ENCODE results near the gene SLC35G4.
"Not testable (repeated sequence)": the region's sequence is repeated elsewhere in the genome, so short reads cannot be mapped to it uniquely, and the experiment has no call there.

The SLC35G4 gene

GRCh38 chr18:11587846-11588245, 21.6 kb upstream of the SLC35G4 start:
- Histone ChIP-seq H3K9me3 (ENCODE audit: insufficient read depth, low read length) (no peaks in the 10 kb centered on the region), H4K20me1 (ENCODE audit: insufficient read depth, low read length) (no peaks in the 10 kb centered on the region), H3K79me2 (ENCODE audit: low read length) (no peaks in the 10 kb centered on the region), H3K9ac (ENCODE audit: low read length) (no peak overlapping the region), H3K4me1 (ENCODE audit: low read length) (no peaks in the 10 kb centered on the region), H3K4me2 (ENCODE audit: low read length) (no peak overlapping the region), H3K4me3 (ENCODE audit: low read length) (no peak overlapping the region), H3K27me3 (ENCODE audit: low read depth, low read length) (peaks cover 20% of the 10 kb centered on the region; the same call in 1 of the 2 replicates), H2AFZ (ENCODE audit: low read depth, low read length) (no peak overlapping the region), H3K27ac (ENCODE audit: low read length) (no peak overlapping the region), H3K36me3 (replicated peaks; ENCODE audit: low read depth, low read length) (no peaks in the 10 kb centered on the region)
- TF ChIP-seq, protein P1, sequence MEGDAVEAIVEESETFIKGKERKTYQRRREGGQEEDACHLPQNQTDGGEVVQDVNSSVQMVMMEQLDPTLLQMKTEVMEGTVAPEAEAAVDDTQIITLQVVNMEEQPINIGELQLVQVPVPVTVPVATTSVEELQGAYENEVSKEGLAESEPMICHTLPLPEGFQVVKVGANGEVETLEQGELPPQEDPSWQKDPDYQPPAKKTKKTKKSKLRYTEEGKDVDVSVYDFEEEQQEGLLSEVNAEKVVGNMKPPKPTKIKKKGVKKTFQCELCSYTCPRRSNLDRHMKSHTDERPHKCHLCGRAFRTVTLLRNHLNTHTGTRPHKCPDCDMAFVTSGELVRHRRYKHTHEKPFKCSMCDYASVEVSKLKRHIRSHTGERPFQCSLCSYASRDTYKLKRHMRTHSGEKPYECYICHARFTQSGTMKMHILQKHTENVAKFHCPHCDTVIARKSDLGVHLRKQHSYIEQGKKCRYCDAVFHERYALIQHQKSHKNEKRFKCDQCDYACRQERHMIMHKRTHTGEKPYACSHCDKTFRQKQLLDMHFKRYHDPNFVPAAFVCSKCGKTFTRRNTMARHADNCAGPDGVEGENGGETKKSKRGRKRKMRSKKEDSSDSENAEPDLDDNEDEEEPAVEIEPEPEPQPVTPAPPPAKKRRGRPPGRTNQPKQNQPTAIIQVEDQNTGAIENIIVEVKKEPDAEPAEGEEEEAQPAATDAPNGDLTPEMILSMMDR (IDR thresholded peaks at IDR 0.05; ENCODE audit: low read depth, low read length): no peak
- TF ChIP-seq EZH2phosphoT487 (IDR thresholded peaks at IDR 0.05; ENCODE audit: low read depth): no peak

- peaks cover 27% of the 10 kb centered on the region; the same call in 1 of the 2 replicates for H3K27me3 ChIP-seq (ENCODE audit: low read depth, low read length)
- no peaks in the 10 kb centered on the region for H3K9me3 ChIP-seq (ENCODE audit: insufficient read depth, low read length)
- H3K9ac ChIP-seq (ENCODE audit: low read length): no peak overlapping the region
- no peak overlapping the region for H2AFZ ChIP-seq (ENCODE audit: low read depth, low read length)
- TF ChIP-seq EZH2phosphoT487 (IDR thresholded peaks at IDR 0.05; ENCODE audit: low read depth): no peak
- TF ChIP-seq, protein P1 (IDR thresholded peaks at IDR 0.05; ENCODE audit: low read depth, low read length): no peak
- no peaks in the 10 kb centered on the region for H3K79me2 ChIP-seq (ENCODE audit: low read length)
- no peaks in the 10 kb centered on the region for H4K20me1 ChIP-seq (ENCODE audit: insufficient read depth, low read length)
- no peak overlapping the region for H3K27ac ChIP-seq (ENCODE audit: low read length)
- no peak overlapping the region for H3K4me3 ChIP-seq (ENCODE audit: low read length)
- H3K36me3 ChIP-seq (replicated peaks; ENCODE audit: low read depth, low read length): no peaks in the 10 kb centered on the region
- H3K4me2 ChIP-seq (ENCODE audit: low read length): no peak overlapping the region
- H3K4me1 ChIP-seq (ENCODE audit: low read length): no peaks in the 10 kb centered on the region
Observed at GRCh38 chr18:11591957-11592356, 17.4 kb upstream of the SLC35G4 start.

GRCh38 chr18:11600321-11600720, 9.1 kb upstream of the SLC35G4 start:
- Histone ChIP-seq H3K79me2 (ENCODE audit: low read length) (no peaks in the 10 kb centered on the region), H3K4me3 (ENCODE audit: low read length) (no peak overlapping the region), H3K36me3 (replicated peaks; ENCODE audit: low read depth, low read length) (no peaks in the 10 kb centered on the region), H4K20me1 (ENCODE audit: insufficient read depth, low read length) (no peaks in the 10 kb centered on the region), H3K4me2 (ENCODE audit: low read length) (no peak overlapping the region), H3K27me3 (ENCODE audit: low read depth, low read length) (no peaks in the 10 kb centered on the region), H3K9me3 (ENCODE audit: insufficient read depth, low read length) (no peaks in the 10 kb centered on the region), H3K4me1 (ENCODE audit: low read length) (no peaks in the 10 kb centered on the region), H3K9ac (ENCODE audit: low read length) (no peak overlapping the region), H2AFZ (ENCODE audit: low read depth, low read length) (no peak overlapping the region), H3K27ac (ENCODE audit: low read length) (no peak overlapping the region)
- TF ChIP-seq, protein P1 (IDR thresholded peaks at IDR 0.05; ENCODE audit: low read depth, low read length): no peak
- no peak for TF ChIP-seq EZH2phosphoT487 (IDR thresholded peaks at IDR 0.05; ENCODE audit: low read depth)

GRCh38 chr18:11607906-11608305, 1.5 kb upstream of the SLC35G4 start:
- no peak overlapping the region for H2AFZ ChIP-seq (ENCODE audit: low read depth, low read length)
- no peak for TF ChIP-seq EZH2phosphoT487 (IDR thresholded peaks at IDR 0.05; ENCODE audit: low read depth)
- TF ChIP-seq, protein P1 (IDR thresholded peaks at IDR 0.05; ENCODE audit: low read depth, low read length): no peak
- no peak overlapping the region for H3K9ac ChIP-seq (ENCODE audit: low read length)
- H3K9me3 ChIP-seq (ENCODE audit: insufficient read depth, low read length): no peaks in the 10 kb centered on the region
- H3K79me2 ChIP-seq (ENCODE audit: low read length): no peaks in the 10 kb centered on the region
- no peaks in the 10 kb centered on the region for H3K4me1 ChIP-seq (ENCODE audit: low read length)
- no peak overlapping the region for H3K4me3 ChIP-seq (ENCODE audit: low read length)
- H3K27me3 ChIP-seq (ENCODE audit: low read depth, low read length): peaks cover 9% of the 10 kb centered on the region; the same call in 1 of the 2 replicates
- no peaks in the 10 kb centered on the region for H4K20me1 ChIP-seq (ENCODE audit: insufficient read depth, low read length)
- H3K4me2 ChIP-seq (ENCODE audit: low read length): no peak overlapping the region
- no peaks in the 10 kb centered on the region for H3K36me3 ChIP-seq (replicated peaks; ENCODE audit: low read depth, low read length)
- no peak overlapping the region for H3K27ac ChIP-seq (ENCODE audit: low read length)

- H3K9ac ChIP-seq (ENCODE audit: low read length); H3K27ac ChIP-seq (ENCODE audit: low read length); H2AFZ ChIP-seq (ENCODE audit: low read depth, low read length); H3K4me2 ChIP-seq (ENCODE audit: low read length); H4K20me1 ChIP-seq (ENCODE audit: insufficient read depth, low read length); H3K4me3 ChIP-seq (ENCODE audit: low read length); H3K27me3 ChIP-seq (ENCODE audit: low read depth, low read length); H3K36me3 ChIP-seq (replicated peaks; ENCODE audit: low read depth, low read length); H3K4me1 ChIP-seq (ENCODE audit: low read length); H3K9me3 ChIP-seq (ENCODE audit: insufficient read depth, low read length); H3K79me2 ChIP-seq (ENCODE audit: low read length): not testable (repeated sequence)
Observed at GRCh38 chr18:11608618-11609017, 778 bp upstream of the SLC35G4 start.

DNA sequence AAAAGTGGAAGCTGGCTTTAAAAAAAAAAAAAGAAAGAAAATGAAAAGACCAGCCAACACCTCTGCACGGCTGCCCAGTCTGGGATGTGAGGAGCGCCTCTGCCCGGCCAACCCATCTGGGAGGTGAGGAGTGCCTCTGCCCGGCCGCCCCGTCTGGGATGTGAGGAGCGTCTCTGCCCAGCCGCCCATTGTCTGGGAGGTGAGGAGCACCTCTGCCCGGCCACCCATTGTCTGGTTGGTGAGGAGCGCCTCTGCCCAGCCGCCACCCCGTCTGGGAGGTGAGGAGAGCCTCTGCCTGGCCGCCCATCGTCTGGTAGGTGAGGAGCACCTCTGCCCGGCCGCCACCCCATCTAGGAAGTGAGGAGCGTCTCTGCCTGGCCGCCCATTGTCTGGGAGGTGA, 3.7 kb downstream of the SLC35G4 start:
- not testable (repeated sequence) for H3K9me3 ChIP-seq (ENCODE audit: insufficient read depth, low read length); H3K27ac ChIP-seq (ENCODE audit: low read length); H2AFZ ChIP-seq (ENCODE audit: low read depth, low read length); H4K20me1 ChIP-seq (ENCODE audit: insufficient read depth, low read length); H3K79me2 ChIP-seq (ENCODE audit: low read length); H3K4me3 ChIP-seq (ENCODE audit: low read length); H3K4me1 ChIP-seq (ENCODE audit: low read length); H3K27me3 ChIP-seq (ENCODE audit: low read depth, low read length); H3K36me3 ChIP-seq (replicated peaks; ENCODE audit: low read depth, low read length); H3K4me2 ChIP-seq (ENCODE audit: low read length); H3K9ac ChIP-seq (ENCODE audit: low read length)
